ENCODE data around the gene MTG2. TPM values are rescaled to one million over a fixed set of nuclear protein-coding genes. Genes with fewer than 3 reads are reported as not detected.
A peak's percentile ranks its signal among the peaks of the same experiment; 100 is the strongest.

MTG2 gene
- total and polyA plus RNA-seq, 2 of the 8 experiments (the other 6 are each of a cell fraction or from before 2014, with no cell fraction given), result 14.4 to 22.8 TPM

DNA sequence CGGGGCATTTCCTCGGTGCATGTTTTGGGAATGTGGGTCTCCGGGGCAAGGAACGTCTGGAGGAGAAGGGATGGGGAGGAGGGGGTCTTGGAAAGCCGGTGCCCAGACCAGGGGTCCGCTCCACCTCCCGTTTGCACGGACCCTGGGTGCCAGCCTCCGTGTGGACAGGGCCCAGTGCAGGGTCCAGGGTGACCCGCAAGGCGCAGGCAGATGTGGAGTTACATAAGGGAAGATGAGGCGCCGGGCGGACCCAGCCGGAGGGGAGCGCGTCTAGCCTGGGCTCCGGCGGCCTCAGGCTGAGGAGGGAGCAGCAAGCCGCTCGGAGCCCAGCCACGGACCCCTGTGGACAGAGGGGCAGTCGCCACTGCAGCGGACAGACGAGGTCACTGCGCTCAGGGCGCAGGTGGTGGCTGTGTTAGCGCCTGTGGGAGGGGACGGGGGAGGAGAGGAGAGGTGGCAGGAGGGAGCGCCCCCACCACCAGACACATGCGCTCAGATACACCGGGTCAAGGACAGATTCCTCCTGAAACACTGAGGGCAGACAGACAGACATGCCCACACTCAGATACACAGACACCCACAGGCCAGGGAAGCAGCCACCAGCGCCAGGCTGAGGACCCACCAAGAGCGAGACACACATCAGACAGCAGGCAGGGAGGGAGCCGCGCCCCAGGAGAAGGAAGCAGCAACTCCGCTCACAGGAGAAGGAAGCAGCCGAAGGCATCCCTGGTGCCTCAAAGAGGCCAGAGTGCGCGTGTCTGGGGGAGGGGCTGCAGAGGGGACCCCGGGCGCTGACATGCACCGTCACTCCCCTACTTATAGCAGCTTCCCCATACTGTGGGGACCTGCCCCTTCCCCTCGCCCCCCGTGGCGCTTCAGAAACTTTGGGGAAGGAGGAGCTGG is 38.1 kb downstream of the MTG2 start:
- Histone ChIP-seq H4K8ac (ENCODE audit: extremely low read depth, insufficient read depth, low read length) (no peak overlapping the region), H3K9ac (replicated peaks in 1 of 4; ENCODE audit: extremely low read depth in 1 of 4, low read depth in 3 of 4, low read length in 3 of 4) (no peak overlapping the region), H2BK15ac (ENCODE audit: low read length) (peak overlapping the region; percentile 72; the same call in 1 of the 2 replicates), H3K56ac (replicated peaks; ENCODE audit: insufficient read length, low read depth, low read length) (no peak overlapping the region), H2BK12ac (ENCODE audit: low read depth, low read length) (peak overlapping the region; percentile 50; the same call in 1 of the 2 replicates), H3K23ac (ENCODE audit: insufficient read length) (no peak overlapping the region), H3K79me2 (ENCODE audit: control insufficient read depth in 1 of 2, insufficient read depth in 2 of 2, low read length in 2 of 2) (no peaks in the 10 kb centered on the region), H3K36me3 (ENCODE audit: control insufficient read depth in 2 of 4, insufficient read depth in 4 of 4, low read length in 3 of 4) (no peaks in the 10 kb centered on the region), H3K9me3 (ENCODE audit: insufficient read depth in 2 of 2, low read depth in 1 of 2, low read length in 1 of 2) (no peaks in the 10 kb centered on the region), H3K18ac (ENCODE audit: extremely low read depth, low read length) (no peak overlapping the region), H3K27ac (ENCODE audit: low read depth, low read length) (no peak overlapping the region), H3K4ac (replicated peaks; ENCODE audit: insufficient read length, low read depth, low read length) (no peak overlapping the region), H3K4me2 (ENCODE audit: insufficient read depth in 1 of 2, low read depth in 2 of 2, low read length in 2 of 2) (peak overlapping the region; percentile 84 to 89), H3K14ac (ENCODE audit: insufficient read length) (no peak overlapping the region), H2AK5ac (ENCODE audit: low read depth, low read length) (no peak overlapping the region), H3K79me1 (ENCODE audit: low read depth, low read length) (no peaks in the 10 kb centered on the region), H4K5ac (ENCODE audit: insufficient read length, low read depth, low read length) (no peak overlapping the region), H3K27me3 (replicated peaks in 1 of 4; ENCODE audit: control insufficient read depth in 3 of 4, extremely low read depth in 1 of 4, insufficient read depth in 3 of 4, low read length in 3 of 4) (peaks cover 9 to 60% (median 42%) of the 10 kb centered on the region in 4 experiments), H2BK5ac (ENCODE audit: low read depth, low read length) (no peak overlapping the region), H4K20me1 (replicated peaks in 1 of 2; ENCODE audit: control insufficient read depth in 1 of 2, insufficient read depth in 2 of 2, low read length in 2 of 2) (peaks cover 6 to 18% of the 10 kb centered on the region in 2 experiments), H3K4me1 (replicated peaks in 1 of 4; ENCODE audit: control insufficient read depth in 3 of 4, insufficient read depth in 4 of 4, low read length in 3 of 4) (peaks cover 0 to 31% (median 16%) of the 10 kb centered on the region in 4 experiments; a peak in 6 of 7 replicates), H2BK20ac (ENCODE audit: low read length) (no peak overlapping the region), H2AFZ (ENCODE audit: low read length) (no peak overlapping the region), H3K23me2 (ENCODE audit: low read depth, low read length) (peaks cover 21% of the 10 kb centered on the region; the same call in 1 of the 2 replicates), H3K4me3 (ENCODE audit: extremely low read depth in 1 of 4, insufficient read depth in 2 of 4, low read depth in 3 of 4, low read length in 4 of 4) (peak overlapping the region; percentile 24 to 53 (median 41); a peak in 7 of 8 replicates), H2BK120ac (replicated peaks; ENCODE audit: low read depth, low read length) (no peak overlapping the region), H4K91ac (replicated peaks; ENCODE audit: insufficient read length, low read length) (no peak overlapping the region)
- DNase-seq (ENCODE audit: low read depth in 1 of 2, low spot score in 2 of 2) (peak in 1 of 2 experiments; percentile 73), FAIRE-seq (no peak)
- ChIA-PET POLR2A (ENCODE audit: partially characterized antibody) (interaction anchor here (0.8 to 1.0 kb wide), 3 partner anchors 12 to 155 kb away, joined by 3 to 4 read pairs (median 4); no protein-coding TSS in a partner anchor), CTCF (ENCODE audit: partially characterized antibody) (interaction anchor here (0.6 to 1.3 kb wide), 3 partner anchors 9 to 12 kb away, joined by 3 read pairs; no protein-coding TSS in a partner anchor)
- 10% methylated on average over 38 of the region's 46 CpGs; no CpG with 5 or more reads in 1 of the 2 experiments for WGBS, 2 experiments (ENCODE audit: extremely low coverage in 1 of 2, insufficient coverage in 1 of 2, insufficient read length in 1 of 2, insufficient replicate concordance in 2 of 2, low coverage in 1 of 2, low lambda C conversion rate in 2 of 2, missing lambda C conversion rate in 1 of 2)
- TF ChIP-seq RFX5 (IDR thresholded peaks at IDR 0.05; ENCODE audit: borderline replicate concordance, low read depth, low read length) (no peak), SUZ12 (IDR thresholded peaks at IDR 0.05; ENCODE audit: low read length) (peak; percentile 49; the same call in 1 of the 2 replicates), SIRT6 (IDR thresholded peaks at IDR 0.05; ENCODE audit: low read length) (no peak), RNF2 (IDR thresholded peaks at IDR 0.05; ENCODE audit: borderline replicate concordance, low read depth, low read length, missing control alignments, poor library complexity, severe bottlenecking) (no peak), GABPA (IDR thresholded peaks at IDR 0.05; ENCODE audit: borderline replicate concordance, insufficient read depth, low read length) (no peak), MAFK (IDR thresholded peaks at IDR 0.05; ENCODE audit: low read depth, low read length) (no peak), KDM1A (IDR thresholded peaks at IDR 0.05; ENCODE audit: borderline replicate concordance, low read length) (no peak), POLR2A (IDR thresholded peaks at IDR 0.05; ENCODE audit: control extremely low read depth in 1 of 2, low read depth in 2 of 2, low read length in 2 of 2) (no peak), CREB1 (IDR thresholded peaks at IDR 0.05) (peak; percentile 42)
- TF ChIP-seq, protein P1, sequence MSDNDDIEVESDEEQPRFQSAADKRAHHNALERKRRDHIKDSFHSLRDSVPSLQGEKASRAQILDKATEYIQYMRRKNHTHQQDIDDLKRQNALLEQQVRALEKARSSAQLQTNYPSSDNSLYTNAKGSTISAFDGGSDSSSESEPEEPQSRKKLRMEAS (IDR thresholded peaks at IDR 0.05), result peak; percentile 62; the same call in 1 of the 2 replicates
